ENCODE data around the gene ATG14.
"Not testable (repeated sequence)": the region's sequence is repeated elsewhere in the genome, so short reads cannot be mapped to it uniquely, and the experiment has no call there.

ATG14 gene

DNA sequence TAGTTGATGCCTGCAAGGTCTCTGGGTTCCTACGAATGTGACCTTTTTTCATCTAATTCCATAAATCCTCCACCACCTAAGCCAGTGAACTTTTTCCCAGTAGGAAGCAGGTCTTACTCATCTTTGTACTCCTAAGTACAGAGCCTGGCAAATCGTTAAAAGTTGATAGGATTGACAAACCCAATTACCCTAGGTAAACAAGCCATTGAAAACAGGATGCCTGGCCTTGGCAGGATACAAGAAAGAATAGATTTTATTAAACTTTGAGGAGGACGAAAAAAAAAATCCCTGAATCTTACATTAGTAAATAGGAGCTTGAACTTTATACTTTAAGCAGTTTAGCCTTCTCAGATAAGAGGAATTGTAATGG, 23.2 kb upstream of the ATG14 start:
- no peak overlapping the region for H3K4me3 ChIP-seq (ENCODE audit: low read depth, low read length)

- no peak overlapping the region for H3K4me3 ChIP-seq (ENCODE audit: low read depth, low read length)
These were observed 22.5 kb upstream of the ATG14 start for GRCh38 chr14:55433880-55434804.

GRCh38 chr14:55432628-55433027, 21.0 kb upstream of the ATG14 start:
- H3K4me3 ChIP-seq (ENCODE audit: low read depth, low read length): no peak overlapping the region

DNA sequence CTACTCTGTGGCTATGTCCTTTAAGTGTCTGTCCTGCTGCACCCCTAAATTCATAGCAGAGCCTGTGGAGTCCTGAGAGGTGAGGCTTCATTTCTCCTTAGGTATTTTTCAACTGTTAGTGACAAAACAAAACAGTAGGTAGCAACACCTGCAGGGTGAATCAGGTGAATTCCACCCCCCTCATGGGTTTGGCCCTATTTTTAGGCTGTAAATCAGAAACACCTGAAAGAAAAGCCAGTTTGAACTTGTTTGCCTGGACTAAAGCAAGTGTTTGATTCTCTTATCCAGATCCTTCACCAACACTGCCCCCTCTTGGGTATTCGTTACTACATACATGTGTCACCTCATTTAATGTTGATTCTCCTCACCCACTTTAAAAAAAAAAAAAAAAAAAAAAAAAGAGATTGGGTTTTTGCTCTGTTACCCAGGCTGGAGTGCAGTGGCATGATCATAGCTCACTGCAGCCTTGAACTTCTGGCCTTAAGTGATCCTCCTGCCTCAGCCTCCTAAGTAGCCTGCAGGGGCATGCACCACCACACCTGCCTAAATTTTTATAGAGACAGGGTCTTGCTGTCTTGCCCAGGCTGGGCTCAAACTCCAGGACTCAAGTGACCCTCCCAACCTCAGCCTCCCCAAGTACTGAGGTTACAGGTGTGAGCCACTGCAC, 18.5 kb upstream of the ATG14 start:
- no peak overlapping the region for H3K4me3 ChIP-seq (ENCODE audit: low read depth, low read length)

GRCh38 chr14:55427439-55427838, 15.8 kb upstream of the ATG14 start:
- H3K4me3 ChIP-seq (ENCODE audit: low read depth, low read length): no peak overlapping the region

DNA sequence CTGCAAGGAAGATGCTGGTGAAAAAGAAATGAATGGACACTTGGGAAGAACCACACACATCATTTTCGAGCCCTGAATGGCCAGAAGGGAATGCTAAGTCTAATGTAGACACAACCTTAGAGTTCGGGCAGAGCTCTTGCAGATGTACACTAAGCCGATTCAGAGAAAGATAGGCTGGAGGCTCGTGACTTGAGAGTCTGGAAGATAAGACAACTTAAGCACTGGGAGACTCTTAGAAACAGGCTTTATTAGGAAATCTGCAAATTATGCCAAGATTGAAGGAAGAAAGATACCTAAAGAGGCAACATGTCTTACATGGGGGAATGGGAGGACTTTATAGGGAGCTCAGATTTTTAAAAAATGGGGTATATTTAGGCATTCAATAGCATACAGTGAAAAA, 15.3 kb upstream of the ATG14 start:
- no peak overlapping the region for H3K4me3 ChIP-seq (ENCODE audit: low read depth, low read length)

DNA sequence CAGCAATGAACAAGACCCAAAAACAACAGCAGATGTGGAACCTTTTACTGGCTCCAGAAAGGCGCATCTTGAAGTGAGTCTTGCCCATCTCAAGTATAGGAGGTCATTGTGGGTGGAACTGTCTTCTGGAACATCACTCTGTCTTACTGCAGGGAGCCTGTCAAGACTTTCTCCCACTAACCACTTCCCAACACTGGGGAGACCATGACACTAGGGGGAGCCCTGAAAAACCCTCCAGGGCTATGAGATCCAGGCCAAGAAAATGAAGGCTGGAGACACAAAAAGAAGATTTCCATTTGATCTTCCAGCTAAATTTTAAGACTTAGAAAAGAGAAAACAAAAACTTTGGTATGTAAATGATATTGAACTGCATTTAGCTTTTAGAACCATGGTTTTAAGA, 13.5 kb upstream of the ATG14 start:
- no peak overlapping the region for H3K4me3 ChIP-seq (ENCODE audit: low read depth, low read length)

- no peak overlapping the region for H3K4me3 ChIP-seq (ENCODE audit: low read depth, low read length)
These were observed 12.3 kb upstream of the ATG14 start for GRCh38 chr14:55423969-55424368.

DNA sequence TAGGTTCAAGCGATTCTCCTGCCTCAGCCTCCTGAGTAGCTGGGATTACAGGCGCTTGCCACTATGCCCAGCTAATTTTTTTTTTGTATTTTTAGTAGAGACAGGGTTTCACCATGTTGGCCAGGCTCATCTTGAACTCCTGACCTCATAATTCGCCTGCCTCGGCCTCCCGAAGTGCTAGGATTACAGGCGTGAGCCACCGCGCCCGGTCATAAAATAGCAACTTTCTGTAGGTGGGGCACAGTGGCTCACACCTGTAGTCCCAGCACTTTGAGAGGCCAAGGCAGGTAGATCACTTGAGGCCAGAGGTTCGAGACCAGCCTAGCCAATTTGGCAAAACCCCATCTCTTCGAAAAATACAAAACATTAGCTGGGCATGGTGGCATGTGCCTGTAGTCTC, 10.7 kb upstream of the ATG14 start:
- H3K4me3 ChIP-seq (ENCODE audit: low read depth, low read length): not testable (repeated sequence)

DNA sequence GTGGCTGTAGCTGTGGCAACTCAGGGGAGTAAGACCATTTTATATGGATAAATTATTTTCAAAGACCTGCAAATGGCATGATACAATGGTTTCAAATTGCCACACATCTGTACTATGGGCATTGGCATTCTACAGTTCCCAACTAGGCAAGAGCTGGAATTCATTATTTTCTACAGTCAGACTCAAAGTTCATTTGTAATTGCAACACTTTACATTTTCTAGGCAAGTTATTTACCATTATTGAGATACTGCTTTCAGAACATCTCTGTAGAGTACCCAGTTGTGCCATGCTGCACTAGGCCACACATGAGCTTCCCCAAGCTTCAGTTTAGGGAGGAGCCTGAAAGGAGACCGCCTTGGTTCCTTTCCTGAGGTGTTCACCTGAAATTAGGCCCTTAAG, 8.0 kb upstream of the ATG14 start:
- H3K4me3 ChIP-seq (ENCODE audit: low read depth, low read length): no peak overlapping the region

DNA sequence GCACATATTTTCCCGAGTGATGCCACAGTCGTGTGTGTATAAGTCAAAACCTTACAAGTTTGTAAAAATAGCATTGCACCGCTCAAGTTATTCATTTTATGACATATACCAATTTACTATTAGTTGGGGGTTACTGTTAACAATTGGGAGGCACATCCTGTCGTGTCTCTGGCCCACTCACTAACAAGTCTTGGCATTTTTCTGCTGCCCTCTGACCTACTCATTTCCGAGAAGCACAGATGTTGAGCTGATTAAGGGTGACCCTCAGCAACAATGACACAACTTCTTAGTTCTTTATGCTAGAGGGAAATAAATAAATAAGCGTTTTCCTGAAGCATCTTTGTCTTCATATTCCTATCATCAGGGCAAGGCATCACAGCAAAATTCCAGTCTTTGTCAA, 6.8 kb upstream of the ATG14 start:
- H3K4me3 ChIP-seq (ENCODE audit: low read depth, low read length): no peak overlapping the region

DNA sequence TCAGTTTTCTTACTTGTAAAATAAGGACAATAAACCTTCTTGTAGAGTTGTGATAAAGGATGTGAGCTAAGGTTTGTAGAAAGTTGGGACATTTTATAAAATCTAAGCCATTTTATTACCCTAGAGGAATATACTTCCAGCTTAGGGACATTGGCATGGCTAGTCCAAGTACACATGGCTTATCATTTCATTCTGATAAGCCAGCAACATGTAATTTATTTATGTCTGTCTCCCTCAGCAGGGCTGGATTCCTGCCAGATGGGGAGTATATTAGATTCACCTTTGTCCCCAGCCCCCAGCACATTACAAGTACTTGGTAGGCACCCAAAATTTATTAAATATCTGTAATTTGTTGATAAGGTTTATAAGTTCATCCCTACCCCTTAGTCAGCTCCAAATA, 6.3 kb upstream of the ATG14 start:
- no peak overlapping the region for H3K4me3 ChIP-seq (ENCODE audit: low read depth, low read length)

GRCh38 chr14:55416866-55417265, 5.2 kb upstream of the ATG14 start:
- H3K4me3 ChIP-seq (ENCODE audit: low read depth, low read length): no peak overlapping the region

GRCh38 chr14:55414551-55414950, 2.9 kb upstream of the ATG14 start:
- H3K4me3 ChIP-seq (ENCODE audit: low read depth, low read length): no peak overlapping the region

DNA sequence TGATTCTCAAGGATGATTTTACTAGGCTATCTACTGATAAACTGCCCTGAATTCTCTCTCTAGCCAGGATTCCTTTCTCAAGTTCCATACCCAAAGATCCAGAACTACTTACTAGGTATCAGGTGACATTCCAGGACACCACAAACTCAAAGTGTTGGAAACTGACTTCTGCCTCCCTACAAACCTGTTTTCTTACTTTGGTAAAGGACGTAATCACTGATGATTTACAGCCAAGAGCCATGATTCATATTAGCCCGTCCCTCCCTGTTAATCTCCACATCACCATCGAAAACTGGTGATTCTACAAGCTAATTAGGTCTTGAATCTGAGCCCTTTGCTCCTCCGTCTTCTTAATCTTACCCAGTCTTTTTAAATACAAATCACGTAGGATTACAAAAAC, 1.0 kb upstream of the ATG14 start:
- no peak overlapping the region for H3K4me3 ChIP-seq (ENCODE audit: low read depth, low read length)

GRCh38 chr14:55410876-55411275, 754 bp downstream of the ATG14 start:
- peak overlapping the region; percentile 85 for H3K4me3 ChIP-seq (ENCODE audit: low read depth, low read length)

DNA sequence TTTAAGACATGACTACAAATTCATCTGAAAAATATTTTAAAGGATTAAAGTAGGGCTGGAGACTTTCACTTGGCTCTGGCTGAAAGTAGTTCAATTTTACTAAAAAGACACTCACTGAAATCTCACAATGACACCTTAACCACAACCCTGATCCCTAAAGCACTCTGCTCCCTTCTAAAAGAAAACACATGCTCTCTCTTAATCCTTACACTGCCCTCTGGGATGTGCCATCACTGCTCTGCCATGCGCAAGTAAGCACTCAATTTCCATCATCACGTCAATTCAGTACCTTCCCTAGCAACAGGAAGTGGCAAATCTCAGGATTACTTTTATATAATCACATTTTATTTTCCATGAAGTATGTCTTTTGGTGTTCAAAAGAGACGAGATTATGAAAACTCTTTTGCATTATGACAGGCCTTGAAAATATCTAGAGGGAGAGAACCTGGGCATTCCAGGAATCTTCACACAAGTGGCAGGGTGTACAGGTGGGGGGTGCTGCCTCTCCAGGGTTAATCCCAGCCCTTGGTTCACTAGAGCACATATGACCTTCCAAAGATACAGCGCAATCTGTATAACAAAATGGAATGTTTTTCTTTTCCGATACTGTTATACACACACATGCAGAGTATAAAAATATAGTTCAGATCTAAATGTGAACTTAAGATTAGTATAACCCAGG, 7.3 kb downstream of the ATG14 start:
- no peak overlapping the region for H3K4me3 ChIP-seq (ENCODE audit: low read depth, low read length)

DNA sequence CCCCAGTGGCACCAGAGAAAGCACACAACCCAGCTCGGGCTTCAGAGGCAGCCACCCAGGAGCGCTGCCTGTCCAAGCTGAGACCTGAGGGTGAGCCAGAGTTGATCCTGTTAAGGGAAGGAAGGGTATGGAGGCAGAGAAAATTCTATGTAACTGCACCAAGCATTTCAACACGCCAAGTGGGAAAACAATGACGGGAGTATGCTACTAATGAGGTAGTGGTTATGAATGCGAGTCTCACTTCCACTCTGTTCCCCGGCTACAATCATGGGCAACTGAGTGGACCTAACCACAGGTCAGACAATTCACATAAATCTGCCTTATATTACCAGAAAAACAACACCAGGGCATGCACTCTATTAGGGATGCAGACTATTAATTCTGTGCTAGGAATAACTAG, 9.9 kb downstream of the ATG14 start:
- H3K4me3 ChIP-seq (ENCODE audit: low read depth, low read length): no peak overlapping the region

DNA sequence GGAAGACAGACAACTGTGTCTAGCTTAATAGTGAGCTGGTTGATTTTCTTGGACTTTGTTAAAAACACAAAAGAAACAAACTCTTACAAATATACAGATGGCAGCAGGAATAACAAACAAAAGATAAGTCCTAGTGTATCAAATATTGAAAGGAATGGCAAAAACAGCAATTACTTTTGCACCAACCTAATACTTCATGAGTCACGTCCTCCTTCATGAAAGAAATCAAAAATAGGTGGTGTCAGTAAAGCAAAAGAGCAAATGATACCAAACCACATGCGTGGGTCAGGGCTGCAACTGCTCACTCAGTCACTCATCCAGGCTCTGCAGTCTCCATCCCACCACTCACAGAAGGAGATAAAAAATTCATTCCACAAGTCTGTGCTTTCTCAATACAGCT, 11.8 kb downstream of the ATG14 start:
- no peak overlapping the region for H3K4me3 ChIP-seq (ENCODE audit: low read depth, low read length)

- no peak overlapping the region for H3K4me3 ChIP-seq (ENCODE audit: low read depth, low read length)
These were observed 12.4 kb downstream of the ATG14 start for GRCh38 chr14:55399183-55399582.

DNA sequence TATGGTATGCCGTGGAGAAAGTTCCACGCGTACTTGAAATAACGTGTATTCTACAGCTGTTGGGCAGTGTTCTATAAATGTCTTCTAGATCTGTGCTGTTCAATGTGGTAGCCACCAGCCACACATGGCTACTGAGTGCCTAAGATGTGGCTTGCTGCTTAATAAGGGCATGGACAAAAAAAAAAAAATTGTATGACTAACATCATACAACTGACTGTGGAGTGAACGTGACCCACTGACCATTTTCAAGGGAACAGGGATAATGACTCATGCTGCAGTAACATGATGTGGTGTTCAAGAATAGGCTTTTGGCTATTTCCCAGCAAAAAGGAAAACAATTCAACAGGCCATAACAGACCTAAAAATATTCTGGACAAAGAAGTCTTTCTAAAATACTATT, 13.0 kb downstream of the ATG14 start:
- H3K4me3 ChIP-seq (ENCODE audit: low read depth, low read length): no peak overlapping the region

DNA sequence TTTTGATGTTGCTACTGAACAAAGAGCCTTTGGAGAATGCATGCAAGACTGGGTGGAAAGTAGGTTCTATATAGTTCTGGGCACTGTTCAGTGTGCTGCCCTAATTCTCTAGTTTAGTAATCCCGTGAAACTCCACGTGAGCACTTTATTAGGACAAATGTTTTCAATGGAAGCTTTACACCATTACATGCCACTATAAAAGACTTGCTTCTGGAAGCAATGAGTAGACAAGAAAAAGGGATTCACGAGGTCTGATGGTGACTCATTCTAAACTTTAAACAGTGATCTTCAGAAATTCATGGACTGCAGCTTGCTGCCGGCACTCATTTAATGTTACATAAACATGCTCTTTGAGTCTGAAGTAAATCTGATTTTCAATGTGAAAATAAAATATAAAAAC, 22.3 kb downstream of the ATG14 start:
- H3K4me3 ChIP-seq (ENCODE audit: low read depth, low read length): no peak overlapping the region

Measured in iPS-11a (cell line).